Smooth muscle cell of the brain vasculature (primary cell): ENCODE measurements around the gene ANKMY1.

Experiments used
- DNase-seq: peaks from one replicate; pipeline ENCODE4 v3.0.0-alpha.2; 2012; ENCODE audit warnings: low read depth, low spot score

Gene ANKMY1

DNA sequence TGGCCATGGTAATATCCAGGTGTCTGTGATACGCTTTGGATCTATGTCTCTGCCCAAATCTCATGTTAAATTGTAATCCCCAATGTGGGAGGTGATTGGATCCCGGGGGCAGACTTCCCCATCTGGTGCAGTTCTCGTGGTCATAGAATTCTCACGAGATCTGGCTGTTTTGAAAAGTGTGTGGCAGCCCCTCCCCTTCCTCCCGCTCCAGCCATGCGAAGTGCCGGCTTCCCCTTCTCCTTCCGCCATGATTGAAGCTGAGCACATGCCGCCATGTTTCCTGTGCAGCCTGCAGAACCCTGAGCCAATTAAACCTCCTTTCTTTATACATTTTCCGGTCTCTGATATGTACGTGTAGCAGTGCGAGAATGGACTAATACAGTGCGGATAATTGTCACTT, 79.9 kb downstream of the ANKMY1 start:
- DNase-seq, result no peak

DNA sequence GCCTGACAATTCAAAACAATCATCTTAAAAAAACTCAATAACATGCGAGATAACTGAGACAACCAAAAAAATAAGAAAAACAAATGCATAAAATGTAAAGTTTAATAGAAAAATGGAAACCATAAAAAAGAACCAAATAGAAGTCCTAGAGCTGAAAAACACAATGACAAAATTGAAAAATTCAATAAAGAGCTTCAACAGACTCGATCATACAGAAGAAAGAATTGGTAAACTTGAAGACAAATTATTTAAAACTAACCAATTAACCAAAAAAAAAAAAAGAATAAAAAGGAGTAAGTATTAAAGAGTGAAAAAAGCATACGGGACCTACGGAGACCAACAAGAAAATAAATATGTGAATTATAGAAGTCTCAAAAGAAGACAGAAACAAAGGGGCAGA, 84.6 kb downstream of the ANKMY1 start:
- no peak for DNase-seq

DNA sequence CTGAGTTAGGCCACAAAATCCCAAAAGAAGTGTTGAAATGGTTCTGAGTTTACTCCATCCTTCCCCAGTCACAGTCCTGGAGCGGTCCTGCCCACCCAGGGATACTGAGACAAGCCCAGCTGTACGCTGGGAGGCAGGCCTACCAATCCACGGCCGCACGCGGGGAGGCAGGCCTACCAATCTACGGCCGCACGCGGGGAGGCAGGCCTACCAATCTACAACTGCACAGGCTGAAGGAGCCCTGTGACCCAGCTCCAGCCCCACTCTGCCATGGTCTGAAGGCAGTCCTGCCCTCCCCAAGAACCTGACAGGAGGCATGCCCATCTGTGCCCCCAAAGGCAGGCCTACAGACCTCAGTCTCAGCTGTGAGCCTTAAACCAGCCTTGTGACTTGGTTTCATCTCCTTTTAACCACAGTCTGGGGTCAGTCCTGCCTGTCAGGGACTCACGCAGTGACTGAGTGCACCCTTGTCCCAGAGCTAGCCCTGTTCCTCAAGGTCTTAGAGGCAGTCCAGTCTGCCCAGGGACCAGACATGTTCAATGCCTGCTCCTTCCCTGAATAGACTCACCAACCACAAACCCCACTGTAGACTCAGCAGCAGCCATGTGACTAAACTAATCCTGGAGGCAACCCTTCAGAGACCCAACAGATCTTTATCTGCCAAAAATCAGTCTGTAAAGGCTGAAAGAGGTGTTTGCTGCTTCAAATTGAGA, 85.6 kb downstream of the ANKMY1 start:
- DNase-seq, result no peak

DNA sequence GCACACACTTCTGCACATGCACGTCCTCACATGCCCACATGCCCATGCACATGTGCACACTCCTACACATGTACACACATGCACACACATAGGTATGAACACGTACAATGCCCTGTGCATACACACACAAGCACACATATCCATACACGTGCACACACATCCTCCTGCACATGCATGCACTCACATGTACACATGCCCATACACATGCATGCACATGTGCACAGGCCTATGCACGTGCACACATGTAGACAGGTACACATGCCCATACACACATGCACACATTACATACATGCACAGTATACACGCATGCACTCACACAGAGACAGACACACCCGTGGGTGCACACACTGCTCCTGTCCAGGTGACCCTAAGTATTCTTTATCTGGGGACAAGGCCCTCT, 88.0 kb downstream of the ANKMY1 start:
- DNase-seq, result no peak

- no peak for DNase-seq
Measured at GRCh38 chr2:240469239-240469636, 88.5 kb downstream of the ANKMY1 start.

DNA sequence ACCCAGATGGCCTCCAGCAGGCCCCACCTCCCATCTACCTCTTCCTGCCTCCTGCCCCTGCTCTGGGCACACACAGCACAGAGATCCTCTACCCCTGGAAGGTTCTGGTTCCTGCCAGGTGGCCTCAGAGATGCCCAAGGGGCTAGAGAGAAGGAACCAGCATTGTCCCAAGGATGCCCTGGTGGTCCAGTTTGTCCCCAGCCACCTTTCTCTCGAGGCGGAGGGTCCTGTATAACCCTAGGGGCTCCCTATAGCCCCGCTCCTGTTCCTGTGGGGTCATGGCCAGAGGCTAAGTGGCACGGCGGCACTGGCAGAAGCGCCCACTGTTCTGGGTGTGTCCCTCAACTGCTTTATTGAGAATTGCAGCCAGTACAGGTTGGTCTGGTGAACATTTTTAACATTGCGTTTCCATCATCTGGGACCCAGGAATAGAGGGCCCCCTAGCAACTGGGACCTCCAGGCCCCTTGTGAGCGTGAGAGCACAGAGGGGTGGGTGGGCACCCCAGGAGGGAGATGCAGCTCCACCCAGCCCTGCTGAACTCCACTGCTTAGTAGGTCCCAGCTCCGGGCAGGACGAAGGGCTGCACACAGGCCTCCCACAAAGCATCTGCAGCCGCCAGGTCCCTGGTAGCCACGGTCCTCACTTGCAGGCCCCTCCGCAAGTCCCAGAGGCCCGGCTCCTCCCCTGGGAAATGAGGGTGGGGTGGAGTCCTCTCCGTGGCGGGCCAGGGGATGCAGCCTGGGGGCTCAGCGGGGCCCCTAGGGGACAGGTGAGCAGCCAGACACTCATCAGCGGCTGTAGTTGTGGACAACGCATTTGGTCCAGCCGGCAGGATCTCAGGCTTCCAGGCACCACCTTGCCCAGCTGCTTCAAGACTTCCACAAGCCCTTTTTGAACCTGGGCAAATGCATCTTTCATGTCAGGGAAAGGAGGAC, 89.2 kb downstream of the ANKMY1 start:
- DNase-seq, result no peak

GRCh38 chr2:240467659-240468302, 90.0 kb downstream of the ANKMY1 start:
- DNase-seq, result no peak

DNA sequence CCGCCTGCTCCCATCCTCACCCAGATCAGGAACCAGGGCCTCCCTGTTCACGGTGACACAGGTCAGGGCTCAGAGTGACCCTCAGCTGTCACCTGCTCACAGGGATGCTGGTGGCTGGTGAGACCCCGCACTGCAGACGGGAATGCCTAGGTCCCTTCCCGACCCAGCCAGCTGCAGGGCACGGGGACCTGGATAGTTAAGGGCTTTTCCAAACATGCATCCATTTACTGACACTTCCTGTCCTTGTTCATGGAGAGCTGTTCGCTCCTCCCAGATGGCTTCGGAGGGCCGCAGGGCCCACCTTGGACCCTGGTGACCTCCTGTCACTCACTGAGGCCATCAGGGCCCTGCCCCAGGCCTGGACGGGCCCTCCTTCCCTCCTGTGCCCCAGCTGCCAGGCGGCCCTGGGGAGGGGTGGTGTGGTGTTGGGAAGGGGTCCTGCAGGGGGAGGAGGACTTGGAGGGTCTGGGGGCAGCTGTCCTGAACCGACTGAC, 90.6 kb downstream of the ANKMY1 start:
- no peak for DNase-seq

DNA sequence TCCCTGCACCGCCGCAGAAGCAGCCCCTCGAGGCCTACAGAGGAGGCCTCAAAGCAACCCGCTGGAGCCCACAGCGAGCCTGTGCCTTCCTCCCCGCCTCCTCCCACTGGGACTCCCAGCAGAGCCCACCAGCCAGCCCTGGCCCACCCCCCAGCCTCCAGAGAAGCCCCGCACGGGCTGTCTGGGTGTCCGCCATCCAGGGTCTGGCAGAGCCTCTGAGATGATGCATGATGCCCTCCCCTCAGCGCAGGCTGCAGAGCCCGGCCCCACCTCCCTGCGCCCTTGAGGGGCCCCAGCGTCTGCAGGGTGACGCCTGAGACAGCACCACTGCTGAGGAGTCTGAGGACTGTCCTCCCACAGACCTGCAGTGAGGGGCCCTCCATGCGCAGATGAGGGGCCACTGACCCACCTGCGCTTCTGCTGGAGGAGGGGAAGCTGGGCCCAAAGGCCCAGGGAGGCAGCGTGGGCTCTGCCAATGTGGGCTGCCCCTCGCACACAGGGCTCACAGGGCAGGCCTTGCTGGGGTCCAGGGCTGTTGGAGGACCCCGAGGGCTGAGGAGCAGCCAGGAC, 91.1 kb downstream of the ANKMY1 start:
- no peak for DNase-seq

DNA sequence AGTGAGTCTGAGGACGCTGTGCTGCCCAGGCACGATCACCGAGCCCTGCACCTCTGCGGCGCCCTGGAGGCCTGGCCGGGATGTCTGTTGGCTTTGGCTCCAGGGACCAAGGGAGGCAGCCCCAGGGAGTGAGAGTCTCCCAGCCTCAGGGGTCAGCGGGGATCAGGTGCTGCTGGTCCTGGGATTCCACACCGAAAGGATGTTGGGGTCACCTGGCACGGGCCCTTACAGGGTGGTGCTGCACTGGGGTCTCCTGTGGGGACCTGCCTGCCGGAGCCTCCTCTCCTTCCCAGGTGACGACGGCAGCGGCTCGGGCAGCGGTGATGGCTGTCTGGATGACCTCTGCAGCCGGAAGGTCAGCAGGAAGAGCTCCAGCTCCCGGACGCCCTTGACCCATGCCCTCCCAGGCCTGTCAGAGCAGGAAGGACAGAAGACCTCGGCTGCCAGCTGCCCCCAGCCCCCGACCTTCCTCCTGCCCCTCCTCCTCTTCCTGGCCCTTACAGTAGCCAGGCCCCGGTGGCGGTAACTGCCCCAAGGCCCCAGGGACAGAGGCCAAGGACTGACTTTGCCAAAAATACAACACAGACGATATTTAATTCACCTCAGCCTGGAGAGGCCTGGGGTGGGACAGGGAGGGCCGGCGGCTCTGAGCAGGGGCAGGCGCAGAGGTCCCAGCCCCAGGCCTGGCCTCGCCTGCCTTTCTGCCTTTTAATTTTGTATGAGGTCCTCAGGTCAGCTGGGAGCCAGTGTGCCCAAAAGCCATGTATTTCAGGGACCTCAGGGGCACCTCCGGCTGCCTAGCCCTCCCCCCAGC, 91.8 kb downstream of the ANKMY1 start:
- DNase-seq, result no peak

DNA sequence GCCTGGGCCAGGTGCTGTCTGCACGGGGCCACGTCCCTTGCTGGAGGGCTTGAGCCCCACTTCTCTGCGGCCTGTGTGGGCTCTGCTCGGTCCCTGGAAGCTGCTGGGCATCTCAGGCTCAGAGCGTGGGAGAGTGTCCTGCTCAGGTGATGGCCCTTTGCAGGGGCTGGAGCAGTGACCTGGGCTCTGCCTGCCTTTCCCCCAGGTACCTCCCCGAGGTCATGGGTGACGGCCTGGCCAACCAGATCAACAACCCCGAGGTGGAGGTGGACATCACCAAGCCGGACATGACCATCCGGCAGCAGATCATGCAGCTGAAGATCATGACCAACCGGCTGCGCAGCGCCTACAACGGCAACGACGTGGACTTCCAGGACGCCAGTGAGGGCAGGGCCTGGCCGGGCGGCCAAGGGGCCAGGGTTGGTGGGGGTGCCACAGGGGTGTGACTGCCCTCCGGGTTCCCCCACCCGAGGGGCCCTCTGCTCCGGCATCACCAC, 92.5 kb downstream of the ANKMY1 start:
- no peak for DNase-seq

DNA sequence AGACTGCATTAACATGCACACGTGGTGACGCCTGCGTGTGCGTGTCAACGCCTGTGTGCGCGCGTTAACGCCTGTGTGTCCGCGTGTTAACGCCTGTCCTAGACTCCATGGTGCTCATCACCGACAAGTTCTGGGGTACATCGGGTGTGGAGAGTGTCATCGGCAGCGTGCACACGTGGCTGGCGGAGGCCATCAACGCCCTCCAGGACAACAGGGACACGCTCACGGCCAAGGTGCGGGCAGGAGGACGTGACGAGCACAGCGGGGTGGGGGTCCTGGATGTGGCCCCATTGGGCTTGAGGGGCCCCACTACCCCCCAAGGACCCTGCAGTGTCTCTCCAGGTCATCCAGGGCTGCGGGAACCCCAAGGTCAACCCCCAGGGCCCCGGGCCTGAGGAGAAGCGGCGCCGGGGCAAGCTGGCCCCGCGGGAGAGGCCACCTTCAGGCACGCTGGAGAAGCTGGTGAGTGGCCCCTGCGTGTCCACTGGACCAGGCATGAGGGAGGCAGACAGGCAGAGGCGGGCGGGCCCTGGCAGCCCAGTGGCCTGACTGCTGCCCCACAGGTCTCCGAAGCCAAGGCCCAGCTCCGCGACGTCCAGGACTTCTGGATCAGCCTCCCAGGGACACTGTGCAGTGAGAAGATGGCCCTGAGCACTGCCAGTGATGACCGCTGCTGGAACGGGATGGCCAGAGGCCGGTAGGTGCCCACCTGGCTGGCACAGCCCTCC, 93.1 kb downstream of the ANKMY1 start:
- DNase-seq, result no peak

DNA sequence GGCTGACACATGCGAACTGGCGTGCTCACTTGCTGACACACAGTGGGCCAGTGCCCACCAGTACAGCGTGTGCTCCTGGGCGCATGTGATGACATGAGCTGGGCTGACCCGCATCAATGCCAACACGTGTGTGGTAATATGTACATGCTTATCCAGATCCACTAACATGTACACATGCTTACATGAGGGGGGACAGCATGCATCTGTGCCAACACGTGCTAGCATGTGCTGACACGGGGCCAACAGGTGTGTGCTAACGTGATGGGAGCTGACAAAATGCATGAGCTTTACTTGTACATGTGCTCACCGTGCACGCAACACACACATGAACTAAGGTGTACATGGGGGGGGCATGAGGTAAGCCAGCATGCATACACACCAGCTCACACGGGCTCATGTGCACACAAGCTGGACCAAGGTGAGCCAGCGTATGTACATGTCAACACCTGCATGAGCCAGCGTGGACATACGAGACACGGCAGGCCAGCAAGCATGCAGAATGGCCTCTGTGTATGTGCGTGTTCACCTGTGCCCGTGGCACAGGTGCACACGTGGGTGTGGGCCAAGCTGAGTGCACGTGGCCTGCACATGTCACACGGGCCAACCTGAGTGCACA, 93.8 kb downstream of the ANKMY1 start:
- DNase-seq, result no peak

DNA sequence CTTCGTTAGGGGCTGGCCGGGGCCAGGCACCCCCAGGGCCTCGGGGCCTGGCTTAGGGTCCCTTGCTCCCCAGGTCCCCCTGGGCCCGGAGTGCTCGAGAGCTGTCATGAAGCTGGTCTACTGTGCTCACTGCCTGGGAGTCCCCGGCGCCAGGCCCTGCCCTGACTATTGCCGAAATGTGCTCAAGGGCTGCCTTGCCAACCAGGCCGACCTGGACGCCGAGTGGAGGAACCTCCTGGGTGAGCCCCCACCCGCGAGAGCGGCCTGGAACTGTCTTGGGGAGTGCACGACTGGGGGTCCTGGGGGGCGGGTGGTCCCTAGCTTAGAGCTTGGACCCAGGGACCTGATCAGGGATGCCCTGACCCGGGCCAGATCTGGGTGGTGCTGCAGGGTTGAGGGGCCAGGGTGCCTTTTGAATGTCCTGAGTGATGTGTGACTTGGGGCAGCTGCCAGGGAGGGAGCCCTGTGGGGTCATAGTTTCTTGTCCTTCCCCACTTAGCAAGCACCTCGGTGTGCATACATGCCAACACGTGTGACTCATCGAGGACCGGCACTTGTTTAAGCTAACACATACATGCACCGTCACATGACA, 94.4 kb downstream of the ANKMY1 start:
- no peak for DNase-seq

DNA sequence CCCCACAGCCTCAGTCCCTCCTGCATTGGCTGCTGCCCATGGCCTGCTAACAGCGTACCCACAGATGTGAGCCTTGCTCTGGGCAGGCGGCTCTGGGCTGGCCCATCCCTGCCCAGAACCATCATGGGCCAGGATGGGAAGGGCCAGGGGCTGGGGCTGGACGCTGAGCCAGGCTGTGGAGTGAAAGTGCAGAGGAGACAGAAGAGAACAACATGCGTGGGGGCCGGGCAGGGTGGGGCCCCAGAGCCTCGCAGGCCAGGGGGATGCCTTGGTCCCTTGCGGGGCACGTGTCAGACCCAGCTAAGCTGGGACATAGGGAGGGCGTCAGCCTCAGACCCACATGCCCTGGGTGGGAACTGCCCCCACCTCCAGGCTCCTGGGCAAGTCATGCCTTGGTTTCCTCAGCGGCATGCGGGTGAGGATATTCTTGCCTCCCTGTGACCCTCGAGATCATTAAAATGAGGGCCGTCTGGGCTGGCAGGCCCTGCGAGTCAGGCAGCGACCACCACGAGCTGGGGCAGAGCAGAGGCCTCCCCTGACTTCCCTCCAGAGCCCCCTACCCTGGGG, 95.0 kb downstream of the ANKMY1 start:
- no peak for DNase-seq

DNA sequence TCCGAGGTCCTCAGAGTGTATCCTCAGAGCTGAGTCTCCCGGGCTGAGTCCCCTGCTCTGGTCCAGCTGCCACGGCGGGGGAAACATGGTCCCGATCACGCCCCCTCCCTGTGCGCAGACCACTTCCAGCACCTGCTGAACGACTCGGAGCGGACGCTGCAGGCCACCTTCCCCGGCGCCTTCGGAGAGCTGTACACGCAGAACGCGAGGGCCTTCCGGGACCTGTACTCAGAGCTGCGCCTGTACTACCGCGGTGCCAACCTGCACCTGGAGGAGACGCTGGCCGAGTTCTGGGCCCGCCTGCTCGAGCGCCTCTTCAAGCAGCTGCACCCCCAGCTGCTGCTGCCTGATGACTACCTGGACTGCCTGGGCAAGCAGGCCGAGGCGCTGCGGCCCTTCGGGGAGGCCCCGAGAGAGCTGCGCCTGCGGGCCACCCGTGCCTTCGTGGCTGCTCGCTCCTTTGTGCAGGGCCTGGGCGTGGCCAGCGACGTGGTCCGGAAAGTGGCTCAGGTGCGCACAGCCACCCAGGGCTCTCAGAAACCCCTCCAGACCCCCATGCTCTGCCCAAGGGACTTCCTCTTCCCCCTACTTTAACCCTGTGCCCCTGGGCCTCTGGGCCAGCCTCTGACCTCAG, 95.6 kb downstream of the ANKMY1 start:
- DNase-seq, result no peak

DNA sequence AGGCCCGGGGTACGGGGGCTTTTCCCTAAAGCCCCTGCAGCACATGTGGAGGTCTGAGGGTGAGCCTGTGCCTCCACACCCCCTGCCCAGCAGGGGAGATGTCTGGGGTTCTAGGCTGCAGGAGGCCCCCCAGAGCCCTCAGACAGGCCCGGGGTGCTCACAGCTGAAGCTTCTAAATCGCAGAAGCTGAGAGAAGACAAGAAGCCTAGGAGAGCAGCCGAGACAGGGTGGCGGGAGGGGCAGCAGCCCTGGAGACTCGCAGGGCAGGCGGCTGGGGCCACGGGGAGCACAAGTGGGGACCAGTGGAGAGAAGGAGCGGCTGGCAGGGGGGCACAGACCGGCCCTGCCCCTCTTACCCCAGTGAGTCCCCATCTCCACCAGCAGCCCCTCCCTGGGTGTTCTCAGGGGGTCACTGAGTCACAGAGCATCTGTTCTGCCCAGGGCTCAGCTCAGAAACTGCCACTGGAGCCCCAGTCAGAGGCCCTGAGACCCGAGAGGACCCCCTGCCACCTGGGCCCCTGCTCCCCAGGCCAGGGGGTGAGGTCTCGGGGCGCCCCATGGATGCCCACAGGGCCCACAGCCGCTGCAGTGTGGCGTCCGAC, 96.2 kb downstream of the ANKMY1 start:
- no peak for DNase-seq

GRCh38 chr2:240460781-240461431, 96.9 kb downstream of the ANKMY1 start:
- DNase-seq, result no peak
